ENCODE measurements around the gene GRIN3B.

GRCh38 chr19:1018932-1019615 is 18.9 kb downstream of the GRIN3B start:
- TF ChIP-seq CTCF (IDR thresholded peaks at IDR 0.05 in 2 of 3, conservative IDR thresholded peaks at IDR 0.05 in 1 of 3; ENCODE audit: control insufficient read depth in 2 of 3, extremely low read depth in 1 of 3, insufficient read depth in 1 of 3, low read depth in 3 of 3, low read length in 3 of 3) (no peak), RAD51 (IDR thresholded peaks at IDR 0.05) (no peak), SMC3 (IDR thresholded peaks at IDR 0.05; ENCODE audit: borderline replicate concordance, low read length) (no peak)

Data from GM12878 (cell line).